GM12878 (cell line): ENCODE measurements around the gene PARP8. TPM values are rescaled to one million over a fixed set of nuclear protein-coding genes. Genes with fewer than 3 reads are reported as not detected.

Experiments
- ATAC-seq: fragments of 200-7000 bp; cut with Tn5 transposase; 3 replicates; pipeline ENCODE4 v1.9.1; 2020; ENCODE audit warnings: mild to moderate bottlenecking, moderate library complexity
- BruUV-seq: library from RNA; stranded (reverse); fragments of 400-500 nt; replicated peaks from 2 replicates; lab custom pipeline; 2021; lab: Mats Ljungman, UMichigan
- CTCF ChIA-PET: fragments of 300-600 bp; sonication (Branson Sonifier 250); formaldehyde crosslinking; extraction: SDS; loops from one replicate; lab custom pipeline; 2021; ENCODE audit warnings: inconsistent platforms; lab: Yijun Ruan, JAX
- POLR2A ChIA-PET: fragments of 350-600 bp; formaldehyde crosslinking; extraction: SDS; loops from one replicate; lab custom pipeline; 2021; ENCODE audit warnings: inconsistent platforms; lab: Charles Lee
- RAD21 ChIA-PET: fragments of 300-600 bp; sonication (Branson Sonifier 250); formaldehyde crosslinking; loops from one replicate; lab custom pipeline; 2023; ENCODE audit warnings: antibody characterized with exemption; ENCODE audit not compliant: unreplicated experiment; lab: Charles Lee
- SMC1A ChIA-PET: fragments of 300-600 bp; sonication (Branson Sonifier 250); formaldehyde crosslinking; loops from one replicate; lab custom pipeline; 2023; ENCODE audit not compliant: unreplicated experiment, uncharacterized antibody; lab: Charles Lee
- DNase-seq: peaks from one replicate; pipeline ENCODE4 v3.0.0-alpha.2; 2011; ENCODE audit warnings: low read depth, low spot score
- FAIRE-seq: peaks from 3 replicates; lab custom pipeline; 2011; peaks lifted over from hg19 to GRCh38; lab: Jason Lieb, UNC
- H2AFZ ChIP-seq: 2 replicates; pipeline ENCODE4 v1.6.0; 2011; ENCODE audit warnings: low read depth, low read length, control low read depth; ENCODE audit not compliant: control insufficient read depth
- H3K27ac ChIP-seq: 2 replicates; pipeline ENCODE4 v1.5.1; 2011; ENCODE audit warnings: control low read depth; ENCODE audit not compliant: control insufficient read depth, insufficient read depth
- H3K27me3 ChIP-seq, 2 experiments: replicated peaks in 1 of 2; 2 replicates each; pipeline versions ENCODE4 v1.6.0 to v1.6.1; 2011; ENCODE audit warnings: low read length in 1 of 2; ENCODE audit not compliant: control insufficient read depth in 2 of 2, insufficient read depth in 2 of 2
- H3K36me3 ChIP-seq, 2 experiments: 2 replicates each; pipeline ENCODE4 v1.5.1; 2011; ENCODE audit warnings: low read length in 1 of 2; ENCODE audit not compliant: control insufficient read depth in 2 of 2, insufficient read depth in 2 of 2
- H3K4me1 ChIP-seq: 2 replicates; pipeline ENCODE4 v1.6.1; 2011; ENCODE audit warnings: mild to moderate bottlenecking, low read length, moderate library complexity, mixed read lengths; ENCODE audit not compliant: control insufficient read depth, insufficient read depth
- H3K4me2 ChIP-seq: 2 replicates; pipeline ENCODE4 v1.6.0; 2011; ENCODE audit warnings: control low read depth; ENCODE audit not compliant: control insufficient read depth, insufficient read depth
- H3K4me3 ChIP-seq: fragments of 200-600 bp; sonication (generic); 2 replicates; pipeline ENCODE4 v1.5.1; 2016
- H3K79me2 ChIP-seq: 2 replicates; pipeline ENCODE4 v1.6.0; 2011; ENCODE audit warnings: low read length; ENCODE audit not compliant: control insufficient read depth, insufficient read depth
- H3K9ac ChIP-seq: 2 replicates; pipeline ENCODE4 v1.8.0; 2011; ENCODE audit warnings: low read length, control low read depth, mixed read lengths; ENCODE audit not compliant: control insufficient read depth, insufficient read depth
- H3K9me3 ChIP-seq: replicated peaks from 3 replicates; pipeline ENCODE4 v1.5.1; 2011; ENCODE audit warnings: mild to moderate bottlenecking, low read length; ENCODE audit not compliant: control insufficient read depth, insufficient read depth
- H4K20me1 ChIP-seq: 2 replicates; pipeline ENCODE4 v1.6.0; 2011; ENCODE audit not compliant: control insufficient read depth, insufficient read depth
- CBFB ChIP-seq: IDR thresholded peaks from 2 replicates; pipeline ENCODE4 v1.6.1; 2016; ENCODE audit warnings: antibody characterized with exemption, low read depth
- CREB1 ChIP-seq: IDR thresholded peaks from 2 replicates; pipeline ENCODE4 v1.6.1; 2012; ENCODE audit warnings: low read depth, mild to moderate bottlenecking, inconsistent platforms
- DPF2 ChIP-seq: fragments of 450-650 bp; IDR thresholded peaks from 2 replicates; pipeline ENCODE4 v1.6.1; 2017; ENCODE audit warnings: mild to moderate bottlenecking
- ESRRA ChIP-seq: IDR thresholded peaks from 2 replicates; pipeline ENCODE4 v1.6.1; 2012; ENCODE audit warnings: mild to moderate bottlenecking, low read length, improper control_type of control experiment
- IKZF1 ChIP-seq: fragments of 450-650 bp; conservative IDR thresholded peaks from 2 replicates; pipeline ENCODE4 v1.6.1; 2017; ENCODE audit warnings: antibody characterized with exemption, mild to moderate bottlenecking
- KDM1A ChIP-seq: fragments of 200-600 bp; sonication (generic); IDR thresholded peaks from 2 replicates; pipeline ENCODE4 v1.6.1; 2016; ENCODE audit warnings: borderline replicate concordance
- KLF5 ChIP-seq: fragments of 450-650 bp; IDR thresholded peaks from 2 replicates; pipeline ENCODE4 v1.6.1; 2014; ENCODE audit warnings: mild to moderate bottlenecking; ENCODE audit not compliant: partially characterized antibody
- MEF2A ChIP-seq: IDR thresholded peaks from 2 replicates; pipeline ENCODE4 v1.6.1; 2011; ENCODE audit warnings: low read depth, mild to moderate bottlenecking, low read length, moderate library complexity; ENCODE audit not compliant: insufficient read depth
- MTA2 ChIP-seq: fragments of 450-650 bp; IDR thresholded peaks from 2 replicates; pipeline ENCODE4 v1.6.1; 2016; ENCODE audit warnings: low read depth, mild to moderate bottlenecking, moderate library complexity
- NBN ChIP-seq: fragments of 450-650 bp; IDR thresholded peaks from 2 replicates; pipeline ENCODE4 v1.6.1; 2016
- NKRF ChIP-seq: fragments of 450-650 bp; conservative IDR thresholded peaks from 2 replicates; pipeline ENCODE4 v1.6.1; 2017; ENCODE audit warnings: mild to moderate bottlenecking, moderate library complexity
- SPI1 ChIP-seq: IDR thresholded peaks from 2 replicates; pipeline ENCODE4 v1.6.1; 2011; ENCODE audit warnings: low read depth, mild to moderate bottlenecking, low read length, moderate library complexity, borderline replicate concordance; ENCODE audit not compliant: insufficient read depth
- ZBTB4 ChIP-seq: fragments of 450-650 bp; formaldehyde crosslinking; IDR thresholded peaks from 2 replicates; pipeline ENCODE4 v1.4.0; 2022; ENCODE audit warnings: mild to moderate bottlenecking, moderate library complexity
- ZNF207 ChIP-seq: fragments of 450-650 bp; IDR thresholded peaks from 2 replicates; pipeline ENCODE4 v1.6.1; 2014; ENCODE audit warnings: antibody characterized with exemption, mild to moderate bottlenecking, borderline replicate concordance
- WGBS: methylation state at CpG from one replicate; pipeline ENCODE4 v1.1.6; 2016; ENCODE audit warnings: low lambda C conversion rate; ENCODE audit not compliant: insufficient replicate concordance, insufficient coverage; ENCODE audit errors: missing lambda C conversion rate; 5-methylcytosine and 5-hydroxymethylcytosine counted together
- in situ Hi-C: fragments of 300-500 bp; cut with MboI; formaldehyde crosslinking; loops from 9 replicates; pipeline ENCODE4 v1.14.3; 2018; ENCODE audit warnings: mixed read lengths
- intact Hi-C: fragments of 100-400 bp; cut with micrococcal nuclease; formaldehyde crosslinking; loops from one replicate; pipeline ENCODE4 v1.14.2; 2022; ENCODE audit not compliant: unreplicated experiment
- polyA plus RNA-seq, 11 experiments: library from polyadenylated mRNA; depleted of rRNA in 4 of 11; unstranded in 6 of 11; stranded (reverse) in 5 of 11; fragments of >200 nt; fragmentation: Nextera tagmentation in 4 of 11; fragmentation: Illumina TruSeq in 1 of 11; extraction: Ambion mirVana in 4 of 11; extraction: Trizol in 1 of 11; gene quantifications; 1 replicate in 1 of 11; 2 replicates in 10 of 11; pipeline versions ENCODE4 v1.2.1 to v1.2.3, GENCODE V29; 2011 to 2016; ENCODE audit warnings: inconsistent platforms in 2 of 11, missing spikeins in 2 of 11, low read depth in 1 of 11
- total RNA-seq, 4 experiments: library from RNA; depleted of rRNA in 3 of 4; stranded (reverse); fragments of >200 nt in 3 of 4; fragmentation: Illumina TruSeq in 1 of 4; extraction: Trizol in 1 of 4; gene quantifications; 2 replicates each; pipeline versions ENCODE4 v1.2.1 to v1.2.3, GENCODE V29; 2013 to 2021

PARP8 gene
- total and polyA plus RNA-seq, 10 of the 15 experiments (the other 5 are each of a cell fraction or from before 2014, with no cell fraction given): 9.1 to 65.2 (median 20.6) TPM

- in situ Hi-C loops: no loop called here
- no peak for DNase-seq
- POLR2A ChIA-PET: no interaction called here
- peaks cover 12% of the 10 kb centered on the region for H3K4me1 ChIP-seq
- SMC1A ChIA-PET: no interaction called here
- no peak overlapping the region for H3K27ac ChIP-seq
- no peaks in the 10 kb centered on the region for H3K9me3 ChIP-seq
- CTCF ChIA-PET: no interaction called here
- 92% methylated on average over 1 of the region's 1 CpG for WGBS
- no TSS peak for BruUV-seq
- TF ChIP-seq ZNF207 (no peak), KLF5 (no peak), NBN (no peak), NKRF (no peak), ESRRA (no peak), DPF2 (no peak), MEF2A (no peak), CREB1 (no peak), KDM1A (no peak), IKZF1 (no peak), CBFB (no peak), MTA2 (no peak), ZBTB4 (CRISPR knock-in tag) (no peak), SPI1 (no peak)
- H3K36me3 ChIP-seq: no peaks in the 10 kb centered on the region
- no peak for FAIRE-seq
- no peak overlapping the region for H3K4me2 ChIP-seq
- H3K9ac ChIP-seq: no peak overlapping the region
- H3K79me2 ChIP-seq: no peaks in the 10 kb centered on the region
- H4K20me1 ChIP-seq: no peaks in the 10 kb centered on the region
- RAD21 ChIA-PET: no interaction called here
- H3K4me3 ChIP-seq: no peak overlapping the region
- intact Hi-C loops: no loop called here
- no peak for ATAC-seq
- H3K27me3 ChIP-seq: no peaks in the 10 kb centered on the region
- no peak overlapping the region for H2AFZ ChIP-seq
These were observed 188.6 kb downstream of the PARP8 start for GRCh38 chr5:50855001-50855400.
